Stimulated activated CD4-positive, alpha-beta T cell treated with anti-CD3 and anti-CD28 coated beads, TNF-alpha, amount 100 ng/mL, for 1 hour (primary cell): ENCODE measurements around the gene ADGRG4.

Source experiments
- DNase-seq, 3 donors: peaks; one replicate each; pipeline ENCODE4 v3.0.0-alpha.2; 2020; ENCODE audit warnings: low read depth in 3 of 3, low spot score in 1 of 3

Gene ADGRG4

DNA sequence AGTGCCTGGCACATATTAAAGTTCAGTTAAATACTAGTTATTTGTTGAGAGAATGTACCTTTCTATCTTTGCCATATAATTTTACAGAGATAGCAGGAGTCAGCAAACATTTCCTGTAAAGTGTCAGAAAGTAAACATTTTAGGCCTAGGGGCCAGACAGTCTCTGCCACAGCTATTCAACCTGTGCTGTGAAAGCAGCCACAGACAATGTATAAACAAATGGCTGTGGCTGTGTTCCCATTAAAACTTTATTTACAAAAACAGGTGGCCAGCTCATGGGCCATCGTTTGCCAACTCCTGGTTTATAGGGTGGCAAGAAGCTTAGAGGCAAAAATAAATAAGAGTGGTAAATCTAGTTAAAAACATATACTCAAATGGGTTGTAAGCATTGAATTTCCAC, 153.0 kb downstream of the ADGRG4 start:
- DNase-seq, result no peak

DNA sequence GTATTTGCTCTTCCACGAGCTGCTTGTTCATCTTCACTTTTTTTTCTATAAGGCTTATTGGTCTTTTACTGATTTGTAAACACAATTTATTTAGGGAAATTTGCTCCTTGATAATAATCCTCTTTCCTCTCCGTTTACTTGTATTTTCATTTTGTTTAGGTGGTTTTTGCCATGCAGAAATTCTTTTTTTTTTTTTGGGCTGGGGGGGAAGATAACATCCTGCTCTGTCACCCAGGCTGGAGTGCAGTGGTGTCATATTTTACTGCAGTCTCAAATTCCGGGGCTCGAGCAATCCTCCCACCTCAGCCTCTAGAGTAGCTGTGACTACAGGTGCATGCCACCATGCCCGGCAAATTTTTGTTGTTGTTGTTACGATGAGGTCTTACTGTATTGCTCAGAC, 155.4 kb downstream of the ADGRG4 start:
- DNase-seq, result no peak

DNA sequence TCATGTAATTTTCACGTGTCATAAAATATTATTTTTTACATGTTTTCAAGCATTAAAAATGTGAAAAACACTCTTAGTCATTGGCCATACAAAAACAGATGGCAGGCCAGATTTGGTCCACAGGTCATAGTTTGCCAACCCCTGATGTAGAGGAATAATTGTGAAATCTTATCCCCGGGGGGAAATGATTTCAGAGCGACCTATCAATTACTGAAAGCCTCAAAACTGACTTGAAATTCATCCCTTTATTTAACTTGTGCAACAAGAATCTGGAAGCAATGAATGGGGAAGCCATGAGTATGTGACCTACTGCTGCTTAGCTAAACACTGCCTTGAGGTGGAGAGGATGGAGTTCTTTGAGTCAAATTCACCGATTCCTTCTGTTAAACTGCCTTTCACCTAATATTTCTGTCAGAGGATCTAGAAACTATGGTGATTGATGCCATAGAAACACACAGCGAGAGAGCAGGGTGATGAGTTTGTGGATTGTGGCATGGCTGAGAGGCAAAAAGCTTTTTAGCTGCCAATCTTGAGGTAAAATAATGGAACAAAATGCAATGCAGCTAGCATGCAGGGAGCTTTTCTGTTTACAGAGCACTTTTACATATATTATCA, 156.6 kb downstream of the ADGRG4 start:
- DNase-seq, result no peak

DNA sequence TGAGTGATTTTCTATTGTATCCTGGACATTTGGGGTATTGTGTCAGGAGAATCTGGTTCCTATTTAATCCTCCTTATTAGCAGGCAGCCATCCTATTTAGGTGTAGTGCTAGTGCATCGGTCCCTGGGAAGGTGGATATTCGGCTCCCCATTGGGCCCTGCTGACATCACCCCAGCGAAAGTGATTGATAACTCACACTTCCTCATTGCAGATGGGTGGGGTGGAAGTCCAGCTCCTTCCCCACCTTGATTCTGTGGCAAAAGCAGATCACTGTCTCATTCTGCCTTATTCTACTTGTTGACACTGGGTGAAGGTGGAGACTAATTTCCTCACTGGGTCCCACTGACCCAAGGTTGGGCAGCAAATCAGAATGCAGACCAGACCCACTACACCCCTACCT, 163.8 kb downstream of the ADGRG4 start:
- DNase-seq, result no peak
